Ammon's horn (tissue), 1 donor: Measurements from ENCODE around the gene ATL1.
"Not testable (repeated sequence)": the region's sequence is repeated elsewhere in the genome, so short reads cannot be mapped to it uniquely, and the experiment has no call there.

Experiments used
- DNase-seq: peaks from one replicate; pipeline ENCODE4 v3.0.0-alpha.2; 2016; ENCODE audit warnings: low spot score

ATL1 gene

DNA sequence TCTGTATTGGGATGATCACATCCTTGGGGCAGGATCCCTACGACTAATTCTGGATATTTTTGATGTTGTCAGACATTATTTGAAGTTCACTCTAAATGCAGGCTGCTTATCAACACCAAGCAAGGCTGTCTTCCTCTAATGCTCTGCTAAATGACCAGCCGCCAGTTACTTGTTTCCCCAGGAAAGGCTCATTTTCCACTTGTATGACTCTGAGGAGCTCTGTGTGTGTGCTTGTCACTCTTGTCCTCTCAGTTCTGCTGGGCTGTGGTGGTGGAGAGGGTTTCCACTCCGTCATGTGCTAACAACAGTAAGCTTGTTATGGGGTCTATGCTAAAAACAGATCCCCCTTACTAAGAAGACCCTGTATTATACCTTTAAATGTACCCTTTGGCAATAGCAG, 42.1 kb downstream of the ATL1 start:
- DNase-seq, result no peak

DNA sequence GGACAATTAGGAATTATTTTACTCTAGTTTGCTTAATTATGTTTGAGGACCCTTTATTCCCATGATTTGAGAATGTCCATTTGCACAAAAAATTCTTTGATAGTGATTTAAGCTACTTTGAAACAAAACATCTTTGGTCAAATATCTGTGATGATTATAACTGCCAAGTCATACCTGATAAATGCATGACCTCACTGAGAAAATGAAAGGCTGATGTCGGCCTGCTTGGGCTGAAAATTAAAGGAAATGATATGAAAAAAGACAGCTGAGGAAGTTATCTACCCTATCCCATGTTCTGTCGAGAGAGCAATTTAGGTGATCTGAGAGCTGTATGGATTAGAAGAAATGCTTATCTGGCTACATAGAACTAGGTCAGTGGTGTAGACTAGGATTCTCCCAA, 43.6 kb downstream of the ATL1 start:
- no peak for DNase-seq

DNA sequence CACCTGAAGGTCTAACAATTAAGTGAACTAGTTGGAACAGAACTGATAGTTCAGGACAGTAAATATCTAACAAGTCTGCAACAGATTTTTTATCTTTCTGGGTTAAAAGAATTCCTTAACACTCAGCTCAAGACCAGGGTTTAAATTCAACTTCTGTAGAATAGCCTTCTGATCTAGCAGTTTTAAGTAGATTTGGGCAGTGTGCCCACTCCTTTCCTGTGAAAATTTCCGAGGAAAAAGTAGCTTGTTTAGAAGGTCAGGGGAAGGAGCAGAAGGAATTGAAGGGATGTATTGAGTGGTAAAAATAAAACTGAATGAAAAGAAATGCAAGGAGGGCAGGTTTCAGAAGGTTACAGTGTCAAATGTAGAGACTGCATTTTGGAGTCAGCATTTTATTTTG, 45.8 kb downstream of the ATL1 start:
- DNase-seq, result no peak

DNA sequence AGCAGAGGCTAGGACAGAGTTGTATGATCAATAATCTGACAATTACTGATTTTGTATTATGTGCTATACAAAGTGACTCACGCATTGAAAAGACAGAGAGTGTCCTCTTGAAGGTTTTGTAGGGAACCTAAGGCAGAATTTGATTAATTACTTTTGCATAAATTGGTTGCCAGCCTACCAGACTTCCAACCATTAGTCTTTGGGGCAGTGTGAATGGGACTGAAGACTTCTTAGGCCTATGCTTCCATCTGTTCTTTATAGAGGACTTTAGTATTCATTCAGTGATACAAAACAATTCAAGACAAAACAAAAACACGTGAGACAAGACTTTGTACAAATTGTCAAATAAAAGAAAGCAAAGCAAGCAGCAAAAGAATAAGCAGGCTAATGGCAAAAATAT, 46.5 kb downstream of the ATL1 start:
- DNase-seq, result no peak

DNA sequence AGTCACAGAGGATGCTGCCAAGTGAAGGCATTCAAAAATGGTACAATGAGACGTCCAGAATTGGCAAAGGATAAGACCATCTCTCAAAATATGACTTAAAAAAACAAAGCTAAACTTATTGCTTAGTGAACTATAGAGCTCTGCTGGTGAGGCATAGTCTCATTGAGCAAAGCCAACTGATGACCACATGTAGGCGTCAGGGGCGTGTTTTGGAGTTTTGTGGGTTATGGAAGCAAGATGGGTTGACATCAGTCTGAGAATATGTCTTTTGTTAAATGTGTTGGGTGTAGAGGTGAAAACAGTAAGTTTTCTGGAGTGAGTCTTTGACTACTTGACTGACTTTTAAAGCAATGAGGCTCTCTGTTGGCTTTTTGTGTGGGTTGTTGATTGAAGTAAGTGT, 47.2 kb downstream of the ATL1 start:
- no peak for DNase-seq

DNA sequence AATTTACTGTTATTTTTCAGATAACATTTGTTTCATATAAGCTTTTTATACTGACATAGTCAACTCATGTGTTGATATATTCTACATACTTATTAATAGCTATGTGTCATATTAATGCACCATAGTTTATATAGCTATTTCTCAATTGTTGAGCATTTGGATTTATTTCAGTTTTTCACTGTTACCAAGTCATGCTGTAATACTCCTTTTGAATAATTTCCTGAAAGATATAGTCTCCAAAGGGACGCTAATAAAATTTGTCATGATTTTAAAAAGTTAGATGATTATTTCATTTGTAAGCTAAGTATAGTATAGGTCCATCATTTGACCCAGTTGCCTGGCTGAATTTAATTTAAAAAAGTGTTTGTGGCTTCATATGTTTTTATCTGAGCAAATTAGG, 47.8 kb downstream of the ATL1 start:
- DNase-seq, result no peak

DNA sequence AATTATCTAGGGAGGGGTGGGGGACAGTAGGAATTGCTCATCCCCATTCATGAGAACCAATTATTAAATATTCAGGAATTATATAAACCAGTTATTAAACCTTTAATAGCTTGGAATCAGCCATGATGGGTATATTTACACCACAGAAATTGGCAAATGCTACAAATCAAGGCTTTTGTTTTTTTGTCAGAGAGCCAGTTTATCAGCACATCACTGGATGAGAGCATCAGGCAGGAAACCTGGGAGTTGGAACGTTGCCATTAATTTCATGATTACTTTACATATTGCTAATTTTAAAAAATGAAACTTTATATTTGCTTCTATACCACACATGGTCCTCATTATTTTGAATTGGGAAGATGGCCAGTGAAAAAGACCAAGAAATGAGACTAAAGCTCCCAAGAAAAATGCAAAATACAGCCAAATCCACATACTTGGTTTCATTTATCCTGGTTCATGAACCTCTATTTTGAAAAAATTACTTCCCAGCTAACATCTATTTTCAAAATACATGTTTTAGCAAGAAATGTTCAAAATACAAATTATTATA, 48.4 kb downstream of the ATL1 start:
- DNase-seq, result no peak

DNA sequence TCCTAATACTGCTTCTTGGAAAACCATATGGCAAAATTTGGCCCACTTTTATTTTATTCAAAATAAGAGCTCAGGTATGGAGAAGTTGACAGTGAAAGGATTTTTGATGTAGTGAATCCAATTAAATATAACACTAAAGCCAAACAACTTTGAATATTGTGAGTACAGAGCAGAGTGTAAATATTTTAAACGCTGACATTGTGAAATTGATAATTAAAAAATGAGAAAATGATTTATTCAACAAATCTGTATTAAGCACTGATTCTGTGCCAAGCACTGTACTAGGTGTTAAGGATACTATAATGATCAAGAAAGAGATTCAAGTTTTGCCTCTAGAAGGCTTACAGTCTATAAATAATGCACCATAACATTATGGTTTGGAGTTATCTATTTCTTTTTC, 50.5 kb downstream of the ATL1 start:
- no peak for DNase-seq

DNA sequence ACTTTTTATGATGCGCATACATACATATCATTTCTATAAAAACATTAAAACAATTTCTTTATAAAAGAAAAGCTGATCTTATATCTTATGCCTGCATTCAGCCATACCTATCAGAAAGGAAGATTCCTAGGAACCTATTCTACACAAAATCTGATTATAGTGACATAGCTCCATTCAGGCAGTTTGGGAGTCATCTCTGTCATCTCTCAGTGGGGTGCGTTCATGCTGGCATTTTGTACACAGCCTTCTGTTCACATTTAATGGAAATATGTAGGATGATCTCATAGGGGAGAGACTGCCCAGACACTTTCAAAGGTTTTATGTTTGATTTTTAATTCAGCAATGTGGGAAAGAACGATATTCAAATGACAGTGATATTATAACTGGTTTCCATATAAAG, 52.9 kb downstream of the ATL1 start:
- DNase-seq, result no peak

DNA sequence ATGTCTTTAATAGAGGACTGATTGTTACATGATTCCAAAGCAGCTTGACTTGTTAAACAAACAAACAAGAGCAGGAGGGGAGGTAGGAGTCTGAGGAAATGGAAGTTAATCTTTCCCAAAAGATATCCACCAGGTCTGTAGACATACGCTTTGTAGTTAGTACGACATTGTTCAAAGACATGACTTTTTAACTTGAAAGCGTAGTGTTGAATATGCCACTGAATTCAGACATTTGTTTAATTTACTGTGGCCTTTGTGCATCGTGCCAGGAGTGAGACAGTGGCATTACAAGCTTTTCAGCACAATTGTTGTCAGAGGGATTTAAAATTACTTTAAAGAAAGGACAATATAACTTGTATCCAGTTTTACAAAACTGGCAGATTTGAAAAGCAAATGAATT, 55.1 kb downstream of the ATL1 start:
- peak; percentile 58 for DNase-seq

DNA sequence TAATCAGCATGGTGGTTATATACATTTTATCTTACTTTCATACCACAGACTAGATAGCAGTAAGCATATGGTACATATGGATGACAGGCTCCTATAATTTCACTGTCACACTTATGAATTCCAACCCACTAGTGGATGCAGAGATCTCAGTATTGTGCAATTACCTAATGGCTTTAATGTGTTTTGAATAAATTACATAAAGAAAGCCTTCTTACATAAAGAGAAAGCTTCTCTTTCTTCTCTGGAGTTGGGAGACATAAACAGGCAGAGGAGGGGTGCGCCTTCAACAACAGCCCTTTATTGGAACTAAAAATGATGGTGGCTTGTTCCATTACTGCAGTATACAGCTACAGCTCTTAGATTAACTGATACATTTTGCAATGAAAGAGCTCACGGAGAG, 55.6 kb downstream of the ATL1 start:
- DNase-seq, result peak; percentile 85

DNA sequence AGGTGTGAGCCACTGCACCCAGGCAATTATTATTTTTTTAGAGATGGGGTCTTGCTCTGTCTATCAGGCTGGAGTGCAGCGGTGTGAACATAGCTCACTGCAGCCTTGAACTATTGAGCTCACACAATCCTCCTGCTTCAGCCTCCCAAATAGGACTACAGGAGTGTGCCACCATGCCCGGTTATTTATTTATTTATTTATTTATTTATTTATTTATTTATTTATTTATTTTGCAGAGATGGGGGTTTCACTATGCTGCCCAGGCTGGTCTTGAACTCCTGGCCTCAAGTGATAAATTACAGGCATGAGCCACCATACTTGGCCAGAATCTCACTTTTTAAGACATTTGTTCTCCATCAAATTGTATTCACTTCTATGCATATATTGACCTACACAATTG, 56.3 kb downstream of the ATL1 start:
- no peak for DNase-seq

DNA sequence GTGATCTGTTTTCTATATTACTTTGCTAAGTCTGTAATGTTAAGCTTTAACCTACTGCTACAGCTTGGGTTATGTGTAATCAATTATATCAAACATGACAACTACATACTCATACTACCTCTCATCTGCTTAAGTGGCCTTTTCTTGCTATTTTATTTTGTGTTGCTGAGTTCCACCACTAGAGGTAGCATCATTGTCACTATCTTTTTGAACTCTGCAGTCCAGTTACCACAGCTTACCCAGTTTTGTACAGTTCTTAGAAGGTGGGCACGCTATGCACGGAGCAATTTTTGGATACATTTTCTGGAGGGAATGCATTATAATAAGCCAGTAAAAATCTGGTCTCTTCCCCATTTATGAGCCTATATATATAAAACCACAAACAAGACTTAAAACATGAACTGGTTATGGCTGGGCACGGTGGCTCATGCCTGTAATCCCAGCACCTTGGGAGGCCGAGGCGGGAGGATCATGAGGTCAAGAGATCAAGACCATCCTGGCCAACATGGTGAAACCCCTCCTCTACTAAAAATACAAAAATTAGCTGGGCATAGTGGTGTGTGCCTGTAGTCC, 59.7 kb downstream of the ATL1 start:
- peak; percentile 74 for DNase-seq

DNA sequence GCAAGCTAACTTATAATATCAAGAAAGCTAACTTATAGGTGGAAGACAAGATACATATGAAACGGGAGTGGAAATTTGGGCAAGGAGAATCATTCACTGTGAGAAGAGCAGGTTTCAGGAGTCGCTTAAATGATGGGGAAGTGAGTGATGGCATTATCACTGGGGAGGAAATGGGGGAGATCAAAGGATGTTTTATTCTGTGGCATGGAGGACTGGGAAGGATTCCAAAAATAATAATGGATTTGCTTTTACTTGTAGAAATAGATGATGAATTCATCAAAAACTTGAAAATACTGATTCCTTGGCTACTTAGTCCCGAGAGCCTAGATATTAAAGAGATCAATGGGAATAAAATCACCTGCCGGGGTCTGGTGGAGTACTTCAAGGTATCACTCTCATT, 60.4 kb downstream of the ATL1 start:
- DNase-seq, result no peak

DNA sequence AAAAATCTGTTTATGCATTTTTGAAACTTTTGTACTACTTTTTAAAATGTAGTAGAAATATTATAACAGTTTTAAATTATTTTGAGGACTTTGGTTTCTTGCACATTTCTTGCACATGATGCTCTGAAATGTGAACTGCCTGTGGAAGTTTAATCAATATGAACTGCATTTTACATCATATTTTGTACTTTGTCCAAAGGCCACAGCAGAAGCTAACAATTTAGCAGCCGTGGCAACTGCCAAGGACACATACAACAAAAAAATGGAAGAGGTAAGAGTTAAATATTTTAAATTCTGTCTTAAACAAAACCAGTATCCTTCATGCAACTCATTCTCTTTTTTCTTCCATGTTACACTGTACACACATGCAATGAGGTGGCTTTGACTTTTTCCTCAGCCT, 63.0 kb downstream of the ATL1 start:
- no peak for DNase-seq

DNA sequence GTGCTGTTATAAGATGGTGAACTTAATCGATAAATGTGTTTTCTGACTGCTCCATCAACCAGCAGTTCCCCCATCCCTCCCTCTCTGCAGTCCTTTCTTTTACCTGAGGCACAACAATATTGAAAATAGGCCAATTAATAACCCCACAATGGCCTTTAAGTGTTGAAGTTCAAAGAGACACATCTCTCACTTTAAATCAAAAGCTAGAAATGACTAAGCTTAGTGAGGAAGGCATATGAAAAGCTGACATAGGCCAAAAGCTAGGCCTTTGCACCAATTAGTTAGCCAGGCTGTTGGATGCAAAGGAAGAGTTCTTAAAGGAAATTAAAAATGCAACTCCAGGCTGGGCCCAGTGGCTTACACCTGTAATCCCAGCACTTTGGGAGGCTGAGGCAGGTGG, 64.5 kb downstream of the ATL1 start:
- DNase-seq, result no peak

DNA sequence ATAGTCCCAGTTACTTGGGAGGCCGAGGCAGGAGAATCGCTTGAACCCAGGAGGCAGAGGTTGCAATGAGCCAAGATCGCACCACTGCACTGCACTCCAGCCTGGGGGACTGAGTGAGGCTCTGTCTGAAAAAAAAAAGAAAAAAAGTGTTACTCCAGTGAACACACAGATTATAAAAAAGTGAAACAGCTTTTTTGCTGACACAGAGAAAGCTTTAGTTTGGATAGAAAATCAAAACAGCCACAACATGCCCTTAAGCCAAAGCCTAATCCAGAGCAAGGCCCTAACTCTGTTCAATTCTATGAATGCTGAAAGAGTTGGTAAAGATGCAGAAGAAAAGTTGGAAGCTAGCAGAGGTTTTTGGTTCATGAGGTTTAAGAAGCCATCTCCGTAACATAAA, 65.0 kb downstream of the ATL1 start:
- DNase-seq, result not testable (repeated sequence)

DNA sequence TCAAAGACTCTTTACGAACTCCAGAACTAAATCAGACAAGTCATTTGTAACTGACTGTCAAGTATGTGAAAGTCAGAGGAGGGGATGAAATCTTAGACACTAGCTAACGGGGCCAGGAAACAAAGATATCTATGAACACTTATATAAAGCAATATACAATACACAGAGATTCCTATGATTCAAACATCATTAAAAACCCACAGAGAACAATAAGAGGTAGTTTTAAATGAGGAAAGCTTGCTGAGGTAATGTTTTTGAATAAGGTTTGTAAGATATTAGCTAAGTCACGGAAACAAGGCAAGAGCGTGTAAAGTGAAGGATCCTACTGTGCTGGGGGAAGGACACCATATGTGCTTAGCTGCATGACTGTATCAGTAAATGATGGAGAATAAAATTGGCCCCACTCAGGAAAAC, 71.5 kb downstream of the ATL1 start:
- DNase-seq, result no peak

DNA sequence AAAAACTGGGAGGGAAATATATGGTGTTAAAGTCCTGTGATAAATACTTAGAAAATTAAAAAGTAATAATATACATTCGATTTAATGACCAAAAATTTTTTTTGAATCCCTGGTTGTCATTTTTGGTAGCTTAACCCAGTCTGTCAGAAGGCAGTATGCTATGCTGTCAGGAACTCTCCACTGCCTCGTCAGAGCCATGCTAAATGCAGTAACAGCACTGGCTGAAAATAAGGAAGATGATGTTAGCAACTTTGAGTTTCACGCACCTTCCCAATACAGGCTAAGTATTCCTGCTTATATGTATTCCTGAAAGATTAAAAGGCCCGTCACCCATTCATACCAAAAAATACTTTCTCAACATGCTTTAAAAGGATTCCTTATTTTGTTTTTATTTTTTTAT, 74.0 kb downstream of the ATL1 start:
- DNase-seq, result no peak

DNA sequence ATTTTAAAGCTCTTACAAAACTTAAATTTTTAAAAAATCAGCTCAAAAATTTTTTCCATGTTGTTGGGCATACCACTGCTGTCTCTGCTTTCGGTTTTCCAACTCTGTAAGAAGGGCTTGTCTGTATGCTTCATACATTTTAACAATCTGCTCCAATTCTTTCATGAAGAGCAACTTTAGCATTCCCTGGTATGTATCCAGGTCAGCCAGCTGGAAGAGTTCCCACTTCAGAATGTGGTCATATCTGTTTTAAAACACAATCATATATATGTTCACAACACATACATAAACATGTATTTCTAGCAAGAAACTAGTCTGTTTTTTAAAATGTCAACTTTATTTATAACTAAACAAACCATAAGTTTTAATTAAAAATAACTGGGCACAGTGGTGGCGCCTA, 75.2 kb downstream of the ATL1 start:
- no peak for DNase-seq

DNA sequence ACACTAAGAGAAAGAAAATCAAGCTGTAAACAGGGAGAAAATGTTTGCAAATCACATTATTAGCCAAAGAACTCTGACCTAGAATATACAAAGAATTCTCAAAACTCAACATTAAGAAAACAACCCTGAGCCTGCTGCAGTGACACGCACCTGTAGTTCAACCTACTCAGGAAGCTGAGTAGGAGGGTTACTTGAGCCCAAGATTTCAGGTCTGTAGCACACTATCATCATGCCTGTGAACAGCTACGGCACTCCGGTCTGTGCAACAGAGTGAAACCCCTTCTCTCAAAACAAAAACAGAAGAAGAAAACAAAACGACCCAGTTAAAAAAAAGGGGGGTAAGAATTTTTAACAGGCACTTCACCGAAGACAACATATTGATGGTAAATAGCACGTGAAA, 87.3 kb downstream of the ATL1 start:
- DNase-seq, result no peak

DNA sequence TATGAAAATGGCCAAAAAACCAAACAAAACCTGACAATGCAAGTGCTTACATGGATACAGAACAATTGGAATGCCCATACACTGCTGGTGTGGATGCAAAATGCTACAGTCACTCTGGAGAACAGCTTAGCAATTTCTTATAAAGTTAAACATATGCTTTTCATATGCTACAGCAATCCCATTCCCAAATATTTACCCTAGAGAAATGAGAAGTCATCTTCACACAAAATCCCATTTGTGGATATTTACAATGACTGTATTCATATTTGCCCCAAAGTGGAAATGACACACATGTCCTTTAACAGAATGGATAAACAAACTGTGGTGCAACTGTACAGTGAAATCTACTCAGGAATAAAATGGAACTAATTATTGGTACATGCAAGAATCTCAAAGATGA, 87.8 kb downstream of the ATL1 start:
- no peak for DNase-seq

DNA sequence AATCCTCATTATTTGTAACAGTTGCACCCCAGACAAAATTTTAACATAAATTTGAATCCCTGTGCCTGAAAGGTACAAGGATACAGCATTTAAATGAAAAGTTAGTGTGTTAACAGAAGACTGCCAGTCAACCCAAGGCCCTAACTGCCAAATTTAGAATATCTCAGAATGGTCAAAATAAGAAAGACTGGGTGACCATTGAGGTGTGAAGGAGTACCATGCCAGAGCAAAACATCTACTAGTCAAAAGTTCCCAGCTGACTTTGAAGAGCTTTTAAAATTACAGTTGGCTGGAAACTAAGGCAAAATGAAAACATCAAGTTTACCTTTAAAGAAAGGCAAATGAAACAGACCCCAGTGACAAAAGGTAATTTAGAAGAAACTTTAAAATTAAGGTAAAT, 89.7 kb downstream of the ATL1 start:
- DNase-seq, result no peak

DNA sequence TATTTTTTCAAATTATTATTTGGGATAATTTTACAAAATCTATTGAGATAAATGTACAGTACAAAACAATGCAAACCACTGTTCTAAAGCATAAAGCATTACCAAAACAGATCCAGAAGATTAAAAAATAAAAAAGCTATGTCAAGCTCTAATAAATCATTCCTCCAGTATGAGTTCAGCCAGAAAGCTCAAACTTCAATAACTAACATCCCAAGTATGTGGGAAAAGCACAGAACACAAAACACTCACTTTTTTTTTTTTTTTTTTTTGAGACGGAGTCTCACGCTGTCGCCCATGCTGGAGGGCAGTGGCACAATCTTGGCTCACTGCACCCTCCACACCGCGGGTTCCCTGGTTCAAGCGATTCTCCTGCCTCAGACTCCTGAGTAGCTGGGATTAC, 96.8 kb downstream of the ATL1 start:
- DNase-seq, result no peak

DNA sequence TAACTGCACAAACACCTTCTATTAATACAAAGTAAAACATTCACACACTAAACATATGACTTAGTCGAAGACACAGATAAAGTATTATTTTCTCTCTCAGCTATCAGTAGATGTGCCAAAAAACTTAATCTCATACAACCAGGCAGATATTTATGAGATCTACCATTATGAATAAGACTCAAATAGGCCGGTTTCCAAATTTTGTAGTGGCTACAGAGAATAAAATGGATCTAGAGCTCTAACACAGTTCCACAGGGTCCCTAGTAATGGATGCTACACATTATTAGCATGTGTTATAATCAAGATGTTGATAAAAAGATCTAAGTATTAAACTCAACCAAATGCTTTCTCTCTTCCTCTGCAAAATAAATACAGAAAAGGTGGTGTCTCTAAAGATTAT, 97.8 kb downstream of the ATL1 start:
- no peak for DNase-seq
